Panc1 (cell line): Measurements from ENCODE around the gene PARS2.

Experiments
- POLR2AphosphoS5 ChIP-seq: IDR thresholded peaks from 2 replicates; pipeline ENCODE4 v1.6.1; 2012; ENCODE audit warnings: mild to moderate bottlenecking, low read depth, low read length, moderate library complexity
- TF ChIP-seq, protein P1 (sequence below): fragments of 450-650 bp; IDR thresholded peaks from 2 replicates; pipeline ENCODE4 v1.5.1; 2017; ENCODE audit warnings: mild to moderate bottlenecking

GRCh38 chr1:54794451-54795355, 30.4 kb upstream of the PARS2 start:
- TF ChIP-seq, protein P1, sequence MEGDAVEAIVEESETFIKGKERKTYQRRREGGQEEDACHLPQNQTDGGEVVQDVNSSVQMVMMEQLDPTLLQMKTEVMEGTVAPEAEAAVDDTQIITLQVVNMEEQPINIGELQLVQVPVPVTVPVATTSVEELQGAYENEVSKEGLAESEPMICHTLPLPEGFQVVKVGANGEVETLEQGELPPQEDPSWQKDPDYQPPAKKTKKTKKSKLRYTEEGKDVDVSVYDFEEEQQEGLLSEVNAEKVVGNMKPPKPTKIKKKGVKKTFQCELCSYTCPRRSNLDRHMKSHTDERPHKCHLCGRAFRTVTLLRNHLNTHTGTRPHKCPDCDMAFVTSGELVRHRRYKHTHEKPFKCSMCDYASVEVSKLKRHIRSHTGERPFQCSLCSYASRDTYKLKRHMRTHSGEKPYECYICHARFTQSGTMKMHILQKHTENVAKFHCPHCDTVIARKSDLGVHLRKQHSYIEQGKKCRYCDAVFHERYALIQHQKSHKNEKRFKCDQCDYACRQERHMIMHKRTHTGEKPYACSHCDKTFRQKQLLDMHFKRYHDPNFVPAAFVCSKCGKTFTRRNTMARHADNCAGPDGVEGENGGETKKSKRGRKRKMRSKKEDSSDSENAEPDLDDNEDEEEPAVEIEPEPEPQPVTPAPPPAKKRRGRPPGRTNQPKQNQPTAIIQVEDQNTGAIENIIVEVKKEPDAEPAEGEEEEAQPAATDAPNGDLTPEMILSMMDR, result no peak
- no peak for TF ChIP-seq POLR2AphosphoS5
